HL-60 (cell line): Measurements from ENCODE around the gene AIG1.

Source experiments
- DNase-seq, 2 experiments: peaks; one replicate each; pipeline ENCODE4 v3.0.0-alpha.2; 2010 to 2020; ENCODE audit warnings: low read depth in 1 of 2, low spot score in 1 of 2
- H3K27ac ChIP-seq: fragments of 250-450 bp; sonication (Bioruptor Pico); replicated peaks from 2 replicates; pipeline ENCODE4 v1.5.1; 2020; ENCODE audit warnings: mild to moderate bottlenecking, moderate library complexity
- H3K27me3 ChIP-seq: fragments of 250-450 bp; sonication (Bioruptor Pico); 2 replicates; pipeline ENCODE4 v1.5.1; 2021; ENCODE audit warnings: mild to moderate bottlenecking, moderate library complexity; ENCODE audit not compliant: insufficient read depth, poor library complexity, severe bottlenecking
- H3K4me3 ChIP-seq: replicated peaks from 2 replicates; pipeline ENCODE4 v1.5.1; 2011; ENCODE audit warnings: mild to moderate bottlenecking, control low read depth, low read length; ENCODE audit not compliant: insufficient read depth
- GABPA ChIP-seq: IDR thresholded peaks from 2 replicates; pipeline ENCODE4 v1.6.1; 2012; ENCODE audit warnings: low read depth
- POLR2AphosphoS5 ChIP-seq: IDR thresholded peaks from 2 replicates; pipeline ENCODE4 v1.6.1; 2012; ENCODE audit warnings: low read depth
- REST ChIP-seq: IDR thresholded peaks from 2 replicates; pipeline ENCODE4 v1.6.1; 2012; ENCODE audit warnings: low read depth; ENCODE audit not compliant: insufficient replicate concordance
- SPI1 ChIP-seq: IDR thresholded peaks from 2 replicates; pipeline ENCODE4 v1.6.1; 2012; ENCODE audit warnings: low read depth, mild to moderate bottlenecking, borderline replicate concordance
- TF ChIP-seq, protein P1 (sequence below): IDR thresholded peaks from one replicate; pipeline ENCODE4 v1.5.1; 2011; ENCODE audit warnings: low read length, control low read depth, inconsistent platforms; ENCODE audit not compliant: insufficient read depth

AIG1 gene

DNA sequence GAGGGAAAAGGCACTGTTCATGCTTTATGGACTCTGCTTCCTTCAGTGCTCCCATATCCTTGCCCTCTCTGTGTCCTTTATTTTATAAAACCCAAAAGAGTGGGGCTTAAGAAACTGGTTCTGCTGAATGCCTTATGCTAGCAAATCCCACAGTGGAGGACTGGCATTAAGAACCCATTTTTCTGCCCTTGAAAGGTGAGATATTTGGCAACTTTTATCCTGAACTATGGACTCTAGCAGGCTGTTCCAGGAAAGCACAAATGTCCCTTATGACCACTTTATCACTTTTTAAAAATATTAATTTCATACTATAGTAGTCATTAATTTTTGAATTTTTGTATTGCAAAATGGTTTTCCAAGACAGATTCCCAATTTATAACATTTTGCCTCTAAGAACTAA lies 296.5 kb downstream of the AIG1 start:
- Histone ChIP-seq H3K27ac (no peak overlapping the region), H3K4me3 (no peak overlapping the region), H3K27me3 (no peaks in the 10 kb centered on the region)
- DNase-seq: no peak
- TF ChIP-seq POLR2AphosphoS5: no peak
- TF ChIP-seq SPI1: no peak
- TF ChIP-seq, protein P1, sequence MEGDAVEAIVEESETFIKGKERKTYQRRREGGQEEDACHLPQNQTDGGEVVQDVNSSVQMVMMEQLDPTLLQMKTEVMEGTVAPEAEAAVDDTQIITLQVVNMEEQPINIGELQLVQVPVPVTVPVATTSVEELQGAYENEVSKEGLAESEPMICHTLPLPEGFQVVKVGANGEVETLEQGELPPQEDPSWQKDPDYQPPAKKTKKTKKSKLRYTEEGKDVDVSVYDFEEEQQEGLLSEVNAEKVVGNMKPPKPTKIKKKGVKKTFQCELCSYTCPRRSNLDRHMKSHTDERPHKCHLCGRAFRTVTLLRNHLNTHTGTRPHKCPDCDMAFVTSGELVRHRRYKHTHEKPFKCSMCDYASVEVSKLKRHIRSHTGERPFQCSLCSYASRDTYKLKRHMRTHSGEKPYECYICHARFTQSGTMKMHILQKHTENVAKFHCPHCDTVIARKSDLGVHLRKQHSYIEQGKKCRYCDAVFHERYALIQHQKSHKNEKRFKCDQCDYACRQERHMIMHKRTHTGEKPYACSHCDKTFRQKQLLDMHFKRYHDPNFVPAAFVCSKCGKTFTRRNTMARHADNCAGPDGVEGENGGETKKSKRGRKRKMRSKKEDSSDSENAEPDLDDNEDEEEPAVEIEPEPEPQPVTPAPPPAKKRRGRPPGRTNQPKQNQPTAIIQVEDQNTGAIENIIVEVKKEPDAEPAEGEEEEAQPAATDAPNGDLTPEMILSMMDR: no peak
- TF ChIP-seq GABPA: no peak
- no peak for TF ChIP-seq REST

GRCh38 chr6:143357561-143358255 lies 297.0 kb downstream of the AIG1 start:
- no peak for TF ChIP-seq REST
- Histone ChIP-seq H3K27me3 (no peaks in the 10 kb centered on the region), H3K27ac (no peak overlapping the region), H3K4me3 (no peak overlapping the region)
- DNase-seq: no peak

DNA sequence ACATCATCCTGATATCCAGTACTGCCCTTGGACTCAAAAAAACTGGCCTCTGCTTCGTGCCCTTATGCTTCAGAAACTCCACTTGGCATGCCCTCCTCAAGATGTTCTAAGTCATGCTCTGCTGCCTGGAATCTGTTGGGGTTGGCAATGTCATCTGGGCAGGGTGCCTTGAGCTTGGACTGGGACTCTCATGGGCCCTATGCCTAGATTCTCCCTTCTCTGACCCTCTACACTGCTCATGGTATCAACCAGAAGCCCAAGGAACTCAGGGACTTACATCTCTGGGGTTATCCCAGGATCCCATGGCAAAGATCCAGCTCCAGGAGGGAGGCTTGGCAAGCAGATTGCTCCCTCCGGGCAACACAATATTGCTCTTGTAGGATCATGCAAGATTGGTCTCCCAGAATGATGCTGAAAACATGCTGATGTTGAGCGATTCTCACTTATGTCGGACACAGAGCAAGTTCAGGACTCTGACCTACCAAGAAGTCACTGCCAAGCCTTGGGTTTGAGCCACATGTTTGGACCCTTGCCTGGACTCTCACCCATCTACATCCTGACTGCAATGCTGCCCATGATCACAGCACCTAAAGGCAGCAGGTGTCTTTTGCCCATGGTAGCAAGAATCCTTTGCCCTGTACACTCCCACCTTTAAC lies 301.0 kb downstream of the AIG1 start:
- DNase-seq: no peak
- Histone ChIP-seq H3K4me3 (no peak overlapping the region), H3K27ac (no peak overlapping the region), H3K27me3 (no peaks in the 10 kb centered on the region)
- TF ChIP-seq SPI1 (no peak), REST (no peak), GABPA (no peak), POLR2AphosphoS5 (no peak)
- TF ChIP-seq, protein P1: no peak
